ENCODE measurements around the gene GSTO2.

GSTO2 gene

GRCh38 chr10:104309980-104310978 is 41.3 kb downstream of the GSTO2 start:
- no peak for DNase-seq

GRCh38 chr10:104311184-104311720 is 42.3 kb downstream of the GSTO2 start:
- no peak for DNase-seq

GRCh38 chr10:104314591-104315485 is 45.9 kb downstream of the GSTO2 start:
- no peak for DNase-seq

- no peak for DNase-seq
Measured at GRCh38 chr10:104315486-104315921, 46.5 kb downstream of the GSTO2 start.

GRCh38 chr10:104316321-104317099 is 47.5 kb downstream of the GSTO2 start:
- DNase-seq = no peak

- DNase-seq = no peak
Measured at GRCh38 chr10:104317269-104317710, 48.3 kb downstream of the GSTO2 start.

- DNase-seq = no peak
Measured at GRCh38 chr10:104317726-104318299, 48.8 kb downstream of the GSTO2 start.

GRCh38 chr10:104318326-104318725 is 49.3 kb downstream of the GSTO2 start:
- no peak for DNase-seq

- peak in 2 of 3 donors; percentile 46 to 50 for DNase-seq
Measured at GRCh38 chr10:104318810-104319741, 50.1 kb downstream of the GSTO2 start.

- DNase-seq = no peak
Measured at GRCh38 chr10:104321226-104321625, 52.2 kb downstream of the GSTO2 start.

GRCh38 chr10:104321725-104322415 is 52.9 kb downstream of the GSTO2 start:
- DNase-seq = no peak

GRCh38 chr10:104322416-104322782 is 53.4 kb downstream of the GSTO2 start:
- peak; percentile 44 to 48 (median 46) for DNase-seq

- no peak for DNase-seq
Measured at GRCh38 chr10:104323085-104323484, 54.1 kb downstream of the GSTO2 start.

- DNase-seq = peak; percentile 48 to 61 (median 56)
Measured at GRCh38 chr10:104323760-104324201, 54.8 kb downstream of the GSTO2 start.

GRCh38 chr10:104324221-104324686 is 55.3 kb downstream of the GSTO2 start:
- peak; percentile 89 to 94 (median 90) for DNase-seq

- DNase-seq = no peak
Measured at GRCh38 chr10:104324931-104325330, 55.9 kb downstream of the GSTO2 start.

- peak; percentile 58 to 73 (median 64) for DNase-seq
Measured at GRCh38 chr10:104325436-104326435, 56.8 kb downstream of the GSTO2 start.

- no peak for DNase-seq
Measured at GRCh38 chr10:104326991-104327610, 58.1 kb downstream of the GSTO2 start.
